ENCODE measurements around the gene EIF5A2.
"Not testable (repeated sequence)": the region's sequence is repeated elsewhere in the genome, so short reads cannot be mapped to it uniquely, and the experiment has no call there.

The EIF5A2 gene

DNA sequence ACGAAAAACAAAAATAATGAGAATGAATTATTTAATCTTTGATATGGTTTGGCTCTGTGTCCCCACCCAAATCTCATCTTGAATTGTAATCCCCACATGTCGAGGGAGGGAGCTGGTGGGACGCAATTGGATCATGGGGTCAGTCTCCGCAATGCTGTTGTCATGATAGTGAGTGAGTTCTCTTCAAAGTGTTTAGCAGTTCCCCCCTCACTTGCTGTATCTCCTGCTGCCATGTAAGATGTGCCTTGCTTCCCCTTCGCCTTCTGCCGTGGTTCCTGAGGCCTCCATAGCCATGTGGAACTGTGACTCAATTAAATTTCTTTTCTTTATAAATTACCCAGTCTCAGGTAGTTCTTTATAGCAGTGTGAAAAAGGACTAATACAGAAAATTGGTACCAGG lies 12.1 kb downstream of the EIF5A2 start:
- not testable (repeated sequence) for DNase-seq

DNA sequence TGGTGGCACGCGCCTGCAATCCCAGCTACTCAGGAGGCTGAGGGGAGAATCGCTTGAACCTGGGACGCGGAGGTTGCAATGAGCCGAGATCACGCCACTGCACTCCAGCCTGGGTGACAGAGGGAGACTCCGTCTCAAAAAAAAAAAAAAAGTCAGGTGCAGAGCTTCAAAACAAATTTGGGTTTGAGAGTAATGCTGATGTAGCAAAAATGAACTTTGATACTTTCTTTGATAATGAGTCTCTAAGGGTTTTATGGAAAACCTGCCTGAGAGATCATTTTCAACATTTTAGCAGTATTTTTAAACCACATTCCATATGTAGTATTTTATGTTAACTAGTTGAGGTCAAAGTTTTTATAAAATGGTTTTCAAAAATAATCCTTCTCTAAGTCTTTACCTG lies 14.5 kb downstream of the EIF5A2 start:
- DNase-seq = no peak

DNA sequence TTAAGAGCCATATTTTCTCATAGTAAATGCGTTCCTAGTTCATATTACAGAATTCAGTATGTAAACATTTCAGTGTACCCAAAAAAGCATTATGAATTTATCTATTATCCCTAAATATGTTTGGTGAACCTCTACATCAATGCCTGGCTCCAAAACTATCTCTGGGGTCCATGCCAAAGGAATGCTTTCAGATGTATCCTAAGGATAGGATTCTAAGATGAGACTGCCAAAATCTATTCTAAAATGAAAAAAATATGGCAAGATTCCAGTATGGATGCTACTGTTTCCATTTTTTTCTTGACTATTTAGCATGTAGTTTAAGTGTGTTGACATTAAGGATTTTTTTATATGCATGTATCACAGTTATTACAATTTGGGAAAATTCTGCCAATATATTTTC lies 18.8 kb downstream of the EIF5A2 start:
- peak; percentile 47 for DNase-seq

DNA sequence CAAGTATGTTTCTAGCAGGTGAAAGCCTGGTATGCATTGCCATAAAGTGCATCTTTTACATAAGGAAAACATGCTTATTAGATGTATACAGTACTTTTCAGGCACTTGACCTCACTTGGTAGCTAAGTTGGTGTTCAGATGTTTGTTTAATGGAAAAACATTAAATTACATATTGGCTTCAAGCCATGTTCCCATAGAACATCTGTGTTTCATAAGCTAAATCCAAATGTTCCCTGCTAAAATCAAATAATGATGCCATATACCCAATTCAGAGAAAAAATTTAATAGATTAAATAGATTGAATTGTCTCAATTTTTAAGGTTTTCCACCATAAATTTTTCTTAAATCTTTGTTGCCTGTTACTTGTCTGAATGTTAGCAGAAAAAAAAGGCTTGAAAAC lies 19.3 kb downstream of the EIF5A2 start:
- peak; percentile 56 for DNase-seq

- peak; percentile 54 for DNase-seq
Measured at GRCh38 chr3:170884109-170884930, 24.1 kb downstream of the EIF5A2 start.

DNA sequence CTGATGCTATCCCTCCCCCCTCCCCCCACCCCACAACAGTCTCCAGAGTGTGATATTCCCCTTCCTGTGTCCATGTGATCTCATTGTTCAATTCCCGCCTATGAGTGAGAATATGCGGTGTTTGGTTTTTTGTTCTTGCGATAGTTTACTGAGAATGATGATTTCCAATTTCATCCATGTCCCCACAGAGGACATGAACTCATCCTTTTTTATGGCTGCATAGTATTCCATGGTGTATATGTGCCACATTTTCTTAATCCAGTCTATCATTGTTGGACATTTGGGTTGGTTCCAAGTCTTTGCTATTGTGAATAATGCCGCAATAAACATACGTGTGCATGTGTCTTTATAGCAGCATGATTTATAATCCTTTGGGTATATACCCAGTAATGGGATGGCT lies 29.7 kb downstream of the EIF5A2 start:
- DNase-seq = not testable (repeated sequence)

GRCh38 chr3:170877311-170877710 lies 31.1 kb downstream of the EIF5A2 start:
- not testable (repeated sequence) for DNase-seq

- no peak for DNase-seq
Measured at GRCh38 chr3:170876537-170876936, 31.9 kb downstream of the EIF5A2 start.

GRCh38 chr3:170869645-170870593 lies 38.5 kb downstream of the EIF5A2 start, which contains the start of gene RPL22L1:
RPL22L1 (minus strand) TSS chr3:170870195; CDS start chr3:170870167, 28 bp downstream.
- DNase-seq = no peak

DNA sequence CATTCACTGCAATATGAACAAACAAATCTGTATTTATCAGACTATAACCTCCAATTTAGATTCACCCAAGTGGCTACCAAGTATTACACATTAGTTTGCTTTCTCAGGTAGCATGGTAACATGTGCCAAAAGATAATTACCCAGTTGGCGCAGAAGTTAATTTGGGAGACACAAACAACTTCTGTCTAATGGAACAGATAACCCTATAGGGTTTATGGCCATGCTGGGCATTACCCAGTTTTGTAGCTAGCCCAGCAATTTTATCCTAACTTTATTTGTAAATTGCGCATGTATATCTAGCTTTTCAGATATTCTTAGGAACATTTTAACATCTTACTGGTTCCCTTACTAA lies 39.2 kb downstream of the EIF5A2 start:
- DNase-seq = no peak

DNA sequence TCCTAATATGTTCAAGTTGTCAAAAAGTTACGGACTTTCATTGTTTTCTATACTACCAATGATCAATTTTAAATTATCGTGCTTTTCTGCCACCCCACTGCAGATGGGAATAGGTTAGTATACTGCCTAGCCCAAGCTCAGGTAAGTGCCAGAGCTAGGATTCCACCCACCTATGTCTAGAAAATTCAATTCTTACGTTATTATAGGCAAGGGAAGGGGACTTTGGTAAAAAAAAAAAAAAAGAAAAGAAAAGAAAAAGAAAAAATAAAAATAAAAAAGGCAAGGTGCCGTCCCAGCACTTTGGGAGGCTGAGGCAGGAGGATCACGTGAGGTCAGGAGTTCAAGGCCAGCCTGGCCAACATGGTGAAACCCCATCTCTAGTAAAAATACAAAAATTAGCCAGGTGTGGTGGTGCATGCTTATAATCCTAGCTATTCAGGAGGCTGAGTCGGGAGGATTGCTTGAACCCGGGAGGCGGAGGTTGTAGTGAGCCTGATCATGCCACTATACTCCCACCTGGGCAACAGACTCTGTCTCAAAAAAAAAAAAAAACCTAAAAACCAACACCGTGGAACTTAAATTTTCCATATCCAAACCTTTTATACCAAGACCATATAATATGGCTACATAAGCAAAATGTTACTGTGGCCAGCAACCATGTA lies 39.7 kb downstream of the EIF5A2 start:
- DNase-seq = no peak

GRCh38 chr3:170867143-170867937 lies 41.1 kb downstream of the EIF5A2 start:
- no peak for DNase-seq

GRCh38 chr3:170866499-170866898 lies 41.9 kb downstream of the EIF5A2 start:
- no peak for DNase-seq

- DNase-seq = no peak
Measured at GRCh38 chr3:170865209-170866094, 43.0 kb downstream of the EIF5A2 start.

- DNase-seq = no peak
Measured at GRCh38 chr3:170864525-170865208, 43.8 kb downstream of the EIF5A2 start.

GRCh38 chr3:170863816-170864215 lies 44.6 kb downstream of the EIF5A2 start:
- DNase-seq = no peak

DNA sequence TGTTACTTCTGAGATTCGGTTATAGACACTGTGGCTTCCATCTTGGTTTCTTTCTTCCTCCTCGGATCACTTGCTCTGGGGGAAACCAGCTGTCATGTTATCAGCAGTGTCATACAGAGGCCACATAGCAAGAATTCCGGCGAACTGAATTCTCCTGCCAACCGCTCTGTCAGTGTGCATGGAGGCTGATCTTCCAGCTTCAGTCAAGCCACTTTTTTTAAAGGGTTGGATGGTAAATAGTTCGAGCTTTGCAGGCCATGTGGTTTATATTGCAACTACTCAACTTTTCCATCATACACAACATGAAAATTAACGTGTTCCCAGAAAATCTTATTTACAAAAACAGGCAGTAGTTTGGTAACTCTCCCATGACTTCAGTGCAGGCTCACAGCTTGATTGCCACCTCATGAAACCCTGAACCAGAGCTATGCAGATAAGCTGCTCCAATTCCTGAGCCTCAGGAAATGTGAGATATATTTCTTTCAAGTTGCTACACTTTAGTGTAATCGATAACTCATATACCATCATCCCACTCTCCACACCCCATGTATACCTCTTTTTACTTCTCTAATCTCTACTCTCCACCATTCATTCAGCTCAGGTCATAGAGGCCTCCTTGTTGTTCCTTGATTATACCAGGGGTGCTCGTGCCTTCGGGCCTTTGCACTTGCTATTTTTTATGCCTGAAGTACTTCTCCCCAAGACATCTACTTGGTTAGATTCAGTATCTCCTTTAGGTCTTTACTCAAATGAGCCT lies 45.6 kb downstream of the EIF5A2 start:
- no peak for DNase-seq

DNA sequence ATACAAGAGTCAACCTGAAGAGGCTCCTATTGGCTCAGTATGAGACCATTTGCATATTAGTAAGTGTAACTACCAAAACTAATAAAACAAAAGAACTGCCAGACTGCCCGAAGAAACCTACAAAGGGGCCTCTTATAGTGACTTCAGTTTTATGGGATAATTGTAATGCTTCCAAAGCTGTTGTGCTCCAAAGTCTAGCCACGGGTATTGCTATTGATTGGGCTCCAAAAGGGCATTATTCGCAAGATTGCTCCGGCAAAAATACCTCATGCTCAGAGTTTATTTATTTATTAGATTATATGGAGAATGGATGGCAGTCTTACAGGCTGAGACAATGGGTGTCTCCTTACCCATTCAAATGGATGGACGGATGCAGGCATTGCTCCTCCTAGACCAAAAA lies 49.8 kb downstream of the EIF5A2 start:
- DNase-seq = no peak

- DNase-seq = peak; percentile 30
Measured at GRCh38 chr3:170852324-170852723, 56.1 kb downstream of the EIF5A2 start.

Data from NCI-H2171 treated with DMSO at 0.1 percent for 48 hours (cell line).